Coronary artery (tissue), 2 donors: ENCODE data around the gene HOXA3.

Experiments used
- DNase-seq: peaks from one replicate; pipeline ENCODE4 v3.0.0-alpha.2; 2017; ENCODE audit warnings: low spot score
- H3K27ac ChIP-seq, 2 donors: fragments of 200-600 bp; sonication (generic); one replicate each; pipeline ENCODE4 v1.5.1; 2016 to 2019
- H3K4me3 ChIP-seq: fragments of 200-600 bp; sonication (generic); 2 replicates; pipeline ENCODE4 v1.5.1; 2016; ENCODE audit warnings: mild to moderate bottlenecking, moderate library complexity
- CTCF ChIP-seq: fragments of 200-600 bp; sonication (generic); IDR thresholded peaks from one replicate; pipeline ENCODE4 v1.5.1; 2019; ENCODE audit warnings: antibody characterized with exemption

Gene HOXA3

GRCh38 chr7:27097686-27098577 is 54.5 kb downstream of the HOXA3 start:
- Histone ChIP-seq H3K27ac (peak overlapping the region in 1 of 2 donors; percentile 40), H3K4me3 (peak overlapping the region; percentile 86)
- DNase-seq, result no peak
- TF ChIP-seq CTCF, result no peak

DNA sequence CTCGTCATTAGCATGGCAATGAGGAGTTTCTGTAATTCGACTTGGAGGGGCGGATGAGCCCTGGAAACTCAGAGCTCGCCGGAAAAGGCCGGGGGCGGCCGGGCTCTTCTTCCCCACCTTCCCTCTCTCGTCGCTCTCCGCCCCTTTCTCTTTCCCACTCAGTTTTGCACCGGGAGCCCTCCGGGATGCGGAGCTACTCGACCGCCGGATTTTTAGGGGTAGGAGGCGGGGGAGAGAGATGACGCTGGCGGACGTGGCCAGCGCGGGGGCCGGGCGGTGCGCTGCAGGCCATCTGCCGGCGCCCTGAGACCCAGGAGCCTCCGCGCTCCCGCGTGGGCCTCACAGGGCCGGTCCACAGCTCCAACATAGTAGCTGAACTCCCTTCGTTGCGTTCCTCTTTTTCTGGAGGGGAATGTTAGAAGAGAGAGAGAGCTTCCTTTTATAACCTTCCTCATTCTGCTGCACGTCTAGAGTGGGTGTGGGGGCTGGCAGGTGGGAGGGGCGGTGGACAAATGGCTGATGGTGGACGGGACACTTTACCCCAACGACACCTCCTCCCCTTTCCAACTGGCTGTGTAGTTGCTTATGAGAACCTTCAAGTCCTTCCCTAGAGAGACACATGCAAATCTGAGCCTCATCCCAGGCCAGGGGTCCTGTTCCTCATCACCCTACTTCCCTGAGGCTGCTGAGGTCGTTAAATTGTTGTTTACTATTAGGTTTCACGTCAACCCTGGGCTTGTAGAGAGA is 55.4 kb downstream of the HOXA3 start:
- Histone ChIP-seq H3K27ac (peak overlapping the region in 1 of 2 donors; percentile 83), H3K4me3 (peak overlapping the region; percentile 86)
- no peak for TF ChIP-seq CTCF
- DNase-seq, result no peak

DNA sequence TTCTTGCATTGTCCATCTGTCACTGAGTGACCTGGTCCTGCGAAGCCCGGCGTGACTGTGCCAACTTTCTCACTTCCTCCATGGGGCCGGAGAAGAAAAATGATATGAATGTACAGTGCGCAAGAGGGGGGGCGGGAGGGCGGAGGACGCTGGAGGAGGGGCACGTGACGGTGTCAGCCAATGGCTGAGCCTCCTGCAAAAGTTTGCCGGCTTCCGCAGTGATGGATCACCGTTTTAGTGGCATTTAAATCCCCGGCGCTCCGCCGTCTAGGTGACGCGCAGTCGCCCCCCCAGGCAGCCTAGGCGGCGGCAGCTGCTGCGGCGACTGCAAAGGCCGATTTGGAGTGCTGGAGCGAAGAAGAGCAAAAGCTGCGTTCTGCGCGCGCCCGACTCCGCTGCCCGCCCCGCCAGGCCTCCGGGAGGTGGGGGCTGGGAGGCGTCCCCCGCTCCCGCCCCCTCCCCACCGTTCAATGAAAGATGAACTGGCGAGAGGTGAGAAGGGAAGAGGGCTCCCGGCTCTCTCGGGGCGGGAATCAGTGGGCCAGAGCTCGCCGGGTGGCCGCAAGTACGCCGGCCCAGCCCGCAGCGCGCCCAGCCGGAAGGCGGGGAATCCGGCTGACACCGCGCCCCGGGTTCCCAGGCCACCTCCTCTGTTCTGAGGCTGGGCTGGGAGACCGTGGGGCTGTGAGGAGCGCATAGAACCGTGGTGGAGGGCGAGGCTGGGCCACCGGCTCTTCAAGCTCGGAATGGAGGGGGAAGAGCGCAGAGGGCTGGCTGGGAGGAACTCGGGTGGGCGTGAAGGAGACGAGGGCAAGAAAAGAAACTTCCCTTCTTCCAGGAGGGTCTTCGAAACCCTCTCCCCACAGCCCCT is 56.3 kb downstream of the HOXA3 start, which contains the start of gene HOXA1:
Gene HOXA1 (minus strand): TSS at position 104 of the 871 bp plus-strand sequence. CDS start 88 bp downstream, at position 16.
- no peak for TF ChIP-seq CTCF

DNA sequence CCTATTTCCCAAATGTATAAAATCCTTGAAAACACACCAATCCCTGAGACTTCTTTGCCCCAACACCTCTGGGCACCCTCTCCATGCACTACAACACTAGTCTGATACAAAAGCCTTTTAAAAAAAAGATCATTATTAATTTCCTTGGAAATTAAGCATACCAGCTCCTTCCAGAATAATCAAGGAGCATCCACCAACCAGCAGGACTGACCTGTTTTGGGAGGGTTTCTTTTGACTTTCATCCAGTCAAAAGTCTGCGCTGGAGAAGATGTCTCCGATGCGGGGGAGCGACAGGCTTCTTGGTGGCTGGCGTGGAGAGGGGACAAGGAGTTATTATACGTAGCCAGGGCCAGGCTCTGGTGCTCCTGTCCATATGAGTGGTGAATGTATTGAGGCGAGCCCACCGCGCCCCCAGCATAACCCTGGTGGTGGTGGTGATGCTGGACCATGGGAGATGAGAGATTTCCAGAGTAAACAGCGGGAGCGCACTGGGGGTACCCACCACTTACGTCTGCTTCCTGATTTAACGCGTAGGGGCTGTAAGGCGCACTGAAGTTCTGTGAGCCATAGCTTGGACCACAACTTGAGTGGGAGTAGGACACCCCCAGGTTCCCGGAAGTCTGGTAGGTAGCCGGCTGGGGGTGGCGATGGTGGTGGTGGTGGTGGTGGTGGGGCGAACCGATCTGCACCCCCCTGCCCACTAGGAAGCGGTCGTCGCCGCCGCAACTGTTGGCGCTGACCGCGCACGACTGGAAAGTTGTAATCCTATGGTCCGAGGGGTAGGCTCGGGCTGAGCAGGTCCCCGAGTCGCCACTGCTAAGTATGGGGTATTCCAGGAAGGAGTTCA is 57.1 kb downstream of the HOXA3 start:
- no peak for DNase-seq
- peak overlapping the region in 1 of 2 donors; percentile 83 for H3K27ac ChIP-seq
- H3K4me3 ChIP-seq, result peak overlapping the region; percentile 86
- TF ChIP-seq CTCF, result no peak

More for the DNA sequence above, 56.3 kb downstream of the HOXA3 start, which contains the start of gene HOXA1:
- no peak for DNase-seq
- H3K27ac ChIP-seq, result peak within 1 kb of the TSS in 1 of 2 donors; percentile 83
- H3K4me3 ChIP-seq, result peak within 1 kb of the TSS; percentile 86

GRCh38 chr7:27094304-27095049 is 57.9 kb downstream of the HOXA3 start:
- DNase-seq, result no peak
- H3K27ac ChIP-seq, result no peak overlapping the region
- H3K4me3 ChIP-seq, result no peak overlapping the region
- no peak for TF ChIP-seq CTCF
